ENCODE data around the gene CCP110.
"Not testable (repeated sequence)": the region's sequence is repeated elsewhere in the genome, so short reads cannot be mapped to it uniquely, and the experiment has no call there.

Gene CCP110

GRCh38 chr16:19540241-19540970, 16.7 kb downstream of the CCP110 start:
- Histone ChIP-seq H3K9me3 (ENCODE audit: severe bottlenecking) (no peaks in the 10 kb centered on the region), H3K36me3 (ENCODE audit: low read depth) (peaks cover 76% of the 10 kb centered on the region)
- no peak for TF ChIP-seq CTCF (IDR thresholded peaks at IDR 0.05; ENCODE audit: poor library complexity, severe bottlenecking)

GRCh38 chr16:19542138-19542821, 18.5 kb downstream of the CCP110 start:
- H3K4me3 ChIP-seq (ENCODE audit: severe bottlenecking): no peak overlapping the region
- no peak for ATAC-seq (ENCODE audit: low read depth)
- DNase-seq (ENCODE audit: low spot score): no peak
- no peaks in the 10 kb centered on the region for H3K4me1 ChIP-seq (ENCODE audit: insufficient read depth, poor library complexity, severe bottlenecking)
- no peaks in the 10 kb centered on the region for H3K27me3 ChIP-seq (ENCODE audit: insufficient read depth, poor library complexity, severe bottlenecking)
- H3K36me3 ChIP-seq (ENCODE audit: low read depth): peaks cover 74% of the 10 kb centered on the region
- TF ChIP-seq CTCF (IDR thresholded peaks at IDR 0.05; ENCODE audit: poor library complexity, severe bottlenecking): no peak
- H3K9me3 ChIP-seq (ENCODE audit: severe bottlenecking): no peaks in the 10 kb centered on the region
- no peak overlapping the region for H3K27ac ChIP-seq (ENCODE audit: poor library complexity, severe bottlenecking)

More at GRCh38 chr16:19540241-19540970, 16.7 kb downstream of the CCP110 start:
- H3K4me3 ChIP-seq (ENCODE audit: severe bottlenecking): no peak overlapping the region
- H3K4me1 ChIP-seq (ENCODE audit: insufficient read depth, poor library complexity, severe bottlenecking): no peaks in the 10 kb centered on the region
- no peak overlapping the region for H3K27ac ChIP-seq (ENCODE audit: poor library complexity, severe bottlenecking)
- ATAC-seq (ENCODE audit: low read depth): no peak
- no peaks in the 10 kb centered on the region for H3K27me3 ChIP-seq (ENCODE audit: insufficient read depth, poor library complexity, severe bottlenecking)
- DNase-seq (ENCODE audit: low spot score): no peak

- ATAC-seq (ENCODE audit: low read depth); H3K9me3 ChIP-seq (ENCODE audit: severe bottlenecking); H3K4me1 ChIP-seq (ENCODE audit: insufficient read depth, poor library complexity, severe bottlenecking); H3K4me3 ChIP-seq (ENCODE audit: severe bottlenecking); H3K27ac ChIP-seq (ENCODE audit: poor library complexity, severe bottlenecking); DNase-seq (ENCODE audit: low spot score); H3K27me3 ChIP-seq (ENCODE audit: insufficient read depth, poor library complexity, severe bottlenecking): not testable (repeated sequence)
- peaks cover 82% of the 10 kb centered on the region for H3K36me3 ChIP-seq (ENCODE audit: low read depth)
Observed at GRCh38 chr16:19543278-19543996, 19.7 kb downstream of the CCP110 start.

DNA sequence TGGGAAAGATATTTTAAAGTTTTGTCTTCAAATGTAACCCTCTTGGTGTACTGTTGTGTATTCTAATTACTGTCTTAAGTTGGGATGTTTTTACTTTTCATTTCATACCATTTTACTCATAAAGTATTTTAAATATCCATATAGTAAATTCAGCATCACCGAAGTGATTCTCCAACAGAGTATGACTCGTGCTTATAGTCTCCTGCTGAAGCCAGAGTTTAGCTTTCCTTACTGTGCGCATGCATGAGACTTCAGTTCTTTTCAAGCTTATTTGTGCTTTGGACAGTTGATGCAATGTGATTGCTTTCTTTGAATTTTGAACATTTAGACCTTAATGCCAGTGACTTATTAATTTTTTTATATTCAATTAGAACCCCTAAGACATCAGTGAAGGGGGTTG, 24.4 kb downstream of the CCP110 start:
- ATAC-seq (ENCODE audit: low read depth) (no peak), DNase-seq (ENCODE audit: low spot score) (no peak)
- no peak overlapping the region for H3K27ac ChIP-seq (ENCODE audit: poor library complexity, severe bottlenecking)
- no peak overlapping the region for H3K4me3 ChIP-seq (ENCODE audit: severe bottlenecking)
- no peaks in the 10 kb centered on the region for H3K9me3 ChIP-seq (ENCODE audit: severe bottlenecking)
- H3K4me1 ChIP-seq (ENCODE audit: insufficient read depth, poor library complexity, severe bottlenecking): no peaks in the 10 kb centered on the region
- TF ChIP-seq CTCF (IDR thresholded peaks at IDR 0.05; ENCODE audit: poor library complexity, severe bottlenecking): no peak
- peaks cover 80% of the 10 kb centered on the region for H3K36me3 ChIP-seq (ENCODE audit: low read depth)
- no peaks in the 10 kb centered on the region for H3K27me3 ChIP-seq (ENCODE audit: insufficient read depth, poor library complexity, severe bottlenecking)

- ATAC-seq (ENCODE audit: low read depth) (no peak), DNase-seq (ENCODE audit: low spot score) (no peak)
- H3K27ac ChIP-seq (ENCODE audit: poor library complexity, severe bottlenecking): no peak overlapping the region
- no peaks in the 10 kb centered on the region for H3K27me3 ChIP-seq (ENCODE audit: insufficient read depth, poor library complexity, severe bottlenecking)
- H3K4me1 ChIP-seq (ENCODE audit: insufficient read depth, poor library complexity, severe bottlenecking): peaks cover 4% of the 10 kb centered on the region
- H3K4me3 ChIP-seq (ENCODE audit: severe bottlenecking): no peak overlapping the region
- peaks cover 65% of the 10 kb centered on the region for H3K36me3 ChIP-seq (ENCODE audit: low read depth)
- TF ChIP-seq CTCF (IDR thresholded peaks at IDR 0.05; ENCODE audit: poor library complexity, severe bottlenecking): no peak
- no peaks in the 10 kb centered on the region for H3K9me3 ChIP-seq (ENCODE audit: severe bottlenecking)
Observed at GRCh38 chr16:19549673-19550072, 25.9 kb downstream of the CCP110 start.
